ENCODE data around the gene TNNT3. TPM values are rescaled to one million over a fixed set of nuclear protein-coding genes. Genes with fewer than 3 reads are reported as not detected.
"Not testable (repeated sequence)": the region's sequence is repeated elsewhere in the genome, so short reads cannot be mapped to it uniquely, and the experiment has no call there.

Gene TNNT3
- total RNA-seq, 4 donors from 2014 or later = 1.7 to 4.1 (median 2.6) TPM; not detected in 1

- 92 to 96% methylated on average over 11 to 12 of the region's 14 CpGs for WGBS, 2 donors
- Histone ChIP-seq H3K4me1 (peaks cover 5 to 22% of the 10 kb centered on the region in 2 donors), H3K36me3 (no peaks in the 10 kb centered on the region), H3K27me3 (no peaks in the 10 kb centered on the region), H3K27ac (no peak overlapping the region), H3K4me3 (replicated peaks in 1 of 3) (no peak overlapping the region), H3K9me3 (no peaks in the 10 kb centered on the region)
- TF ChIP-seq POLR2A (IDR thresholded peaks at IDR 0.05) = no peak
- TF ChIP-seq, protein P1, sequence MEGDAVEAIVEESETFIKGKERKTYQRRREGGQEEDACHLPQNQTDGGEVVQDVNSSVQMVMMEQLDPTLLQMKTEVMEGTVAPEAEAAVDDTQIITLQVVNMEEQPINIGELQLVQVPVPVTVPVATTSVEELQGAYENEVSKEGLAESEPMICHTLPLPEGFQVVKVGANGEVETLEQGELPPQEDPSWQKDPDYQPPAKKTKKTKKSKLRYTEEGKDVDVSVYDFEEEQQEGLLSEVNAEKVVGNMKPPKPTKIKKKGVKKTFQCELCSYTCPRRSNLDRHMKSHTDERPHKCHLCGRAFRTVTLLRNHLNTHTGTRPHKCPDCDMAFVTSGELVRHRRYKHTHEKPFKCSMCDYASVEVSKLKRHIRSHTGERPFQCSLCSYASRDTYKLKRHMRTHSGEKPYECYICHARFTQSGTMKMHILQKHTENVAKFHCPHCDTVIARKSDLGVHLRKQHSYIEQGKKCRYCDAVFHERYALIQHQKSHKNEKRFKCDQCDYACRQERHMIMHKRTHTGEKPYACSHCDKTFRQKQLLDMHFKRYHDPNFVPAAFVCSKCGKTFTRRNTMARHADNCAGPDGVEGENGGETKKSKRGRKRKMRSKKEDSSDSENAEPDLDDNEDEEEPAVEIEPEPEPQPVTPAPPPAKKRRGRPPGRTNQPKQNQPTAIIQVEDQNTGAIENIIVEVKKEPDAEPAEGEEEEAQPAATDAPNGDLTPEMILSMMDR (IDR thresholded peaks at IDR 0.05) = no peak
- intact Hi-C loops (cut with DNase I) = loop anchor here (5.0 kb wide), 1 partner anchor 269 kb away; no protein-coding TSS in a partner anchor
- DNase-seq = no peak
These were observed 35.9 kb upstream of the TNNT3 start for GRCh38 chr11:1883346-1884302.

DNA sequence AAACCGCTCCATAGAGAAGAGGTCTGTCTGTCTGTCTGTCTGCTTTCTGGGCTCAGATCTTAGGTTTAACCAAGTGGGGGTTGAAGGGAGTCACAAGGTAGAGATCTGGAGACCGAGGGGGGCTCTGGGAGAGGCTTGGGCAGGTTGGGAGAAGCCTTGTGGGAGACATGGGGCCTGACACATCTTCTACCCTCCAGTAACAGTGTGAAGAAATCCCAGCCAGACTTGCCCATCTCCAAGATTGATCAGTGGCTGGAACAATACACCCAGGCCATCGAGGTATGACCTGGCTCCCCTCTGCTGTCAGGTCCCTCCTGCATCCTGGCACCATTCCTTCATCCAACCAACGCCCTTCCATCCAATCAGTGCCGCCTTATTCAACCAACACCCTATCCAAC is 35.2 kb upstream of the TNNT3 start:
- WGBS, 2 donors = 88 to 90% methylated on average over 5 of the region's 5 CpGs
- TF ChIP-seq, protein P1 (IDR thresholded peaks at IDR 0.05) = no peak
- TF ChIP-seq POLR2A (IDR thresholded peaks at IDR 0.05) = no peak
- intact Hi-C loops (cut with DNase I) = loop anchor here (5.0 kb wide), 1 partner anchor 268 kb away; no protein-coding TSS in a partner anchor
- no peaks in the 10 kb centered on the region for H3K9me3 ChIP-seq
- H3K4me3 ChIP-seq (replicated peaks in 1 of 3) = no peak overlapping the region
- no peak overlapping the region for H3K27ac ChIP-seq
- H3K4me1 ChIP-seq = peaks cover 5 to 22% of the 10 kb centered on the region in 2 donors
- H3K27me3 ChIP-seq = no peaks in the 10 kb centered on the region
- no peaks in the 10 kb centered on the region for H3K36me3 ChIP-seq
- DNase-seq = no peak

- 86 to 98% methylated on average over 4 to 6 of the region's 13 CpGs for WGBS, 2 donors
- H3K4me3 ChIP-seq (replicated peaks in 1 of 3); H3K9me3 ChIP-seq; H3K4me1 ChIP-seq; H3K36me3 ChIP-seq; H3K27me3 ChIP-seq; DNase-seq; H3K27ac ChIP-seq; intact Hi-C loops (cut with DNase I): not testable (repeated sequence)
These were observed 33.0 kb upstream of the TNNT3 start for GRCh38 chr11:1886551-1886950.

- DNase-seq = no peak
These were observed 31.8 kb upstream of the TNNT3 start for GRCh38 chr11:1887451-1888346.

GRCh38 chr11:1888347-1888753 is 31.2 kb upstream of the TNNT3 start:
- H3K4me3 ChIP-seq (replicated peaks in 1 of 3) = no peak overlapping the region
- H3K9me3 ChIP-seq = no peaks in the 10 kb centered on the region
- DNase-seq = no peak
- WGBS, 2 donors = 54 to 62% methylated on average over 5 to 9 of the region's 9 CpGs
- H3K27me3 ChIP-seq = no peaks in the 10 kb centered on the region
- no peaks in the 10 kb centered on the region for H3K4me1 ChIP-seq
- H3K36me3 ChIP-seq = no peaks in the 10 kb centered on the region
- TF ChIP-seq, protein P1 (IDR thresholded peaks at IDR 0.05) = no peak
- no peak for TF ChIP-seq POLR2A (IDR thresholded peaks at IDR 0.05)
- no peak overlapping the region for H3K27ac ChIP-seq
- intact Hi-C loops (cut with DNase I) = no loop called here

More at GRCh38 chr11:1887451-1888346, 31.8 kb upstream of the TNNT3 start:
- no peak for TF ChIP-seq POLR2A (IDR thresholded peaks at IDR 0.05)
- TF ChIP-seq, protein P1 (IDR thresholded peaks at IDR 0.05) = no peak
- H3K9me3 ChIP-seq = no peaks in the 10 kb centered on the region
- H3K36me3 ChIP-seq = no peaks in the 10 kb centered on the region
- H3K27ac ChIP-seq = no peak overlapping the region
- H3K4me1 ChIP-seq = no peaks in the 10 kb centered on the region
- no peak overlapping the region for H3K4me3 ChIP-seq (replicated peaks in 1 of 3)
- 77 to 82% methylated on average over 3 to 8 of the region's 11 CpGs for WGBS, 2 donors
- intact Hi-C loops (cut with DNase I) = no loop called here
- H3K27me3 ChIP-seq = no peaks in the 10 kb centered on the region

Measured in thyroid gland (tissue), 4 donors.